Medulla oblongata (tissue), 1 donor: ENCODE measurements around the gene ZNF18.
"Not testable (repeated sequence)": the region's sequence is repeated elsewhere in the genome, so short reads cannot be mapped to it uniquely, and the experiment has no call there.

ENCODE experiments used
- DNase-seq: peaks from one replicate; pipeline ENCODE4 v3.0.0-alpha.2; 2015; ENCODE audit errors: extremely low spot score

The ZNF18 gene

GRCh38 chr17:11986179-11986941 is 10.9 kb downstream of the ZNF18 start:
- peak; percentile 31 for DNase-seq

DNA sequence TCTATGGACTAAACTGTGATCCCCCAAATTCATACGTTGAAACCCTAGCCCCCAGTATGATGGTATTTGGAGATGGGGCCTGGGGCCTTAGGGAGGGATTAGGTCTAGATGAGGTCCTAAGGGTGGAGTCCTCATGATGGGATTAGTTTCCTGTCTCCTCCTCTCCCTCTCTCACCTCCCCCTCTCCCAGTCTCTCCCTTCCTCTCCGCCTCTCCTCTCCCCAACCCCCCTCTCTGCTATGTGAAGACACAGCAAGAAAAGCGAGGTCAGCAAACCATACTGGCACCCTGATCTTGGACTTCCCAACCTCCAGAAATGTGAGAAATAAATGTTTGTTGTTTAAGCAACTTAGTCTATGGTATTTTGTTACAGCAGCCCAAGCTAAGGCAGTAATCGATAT is 15.4 kb downstream of the ZNF18 start:
- DNase-seq = no peak

DNA sequence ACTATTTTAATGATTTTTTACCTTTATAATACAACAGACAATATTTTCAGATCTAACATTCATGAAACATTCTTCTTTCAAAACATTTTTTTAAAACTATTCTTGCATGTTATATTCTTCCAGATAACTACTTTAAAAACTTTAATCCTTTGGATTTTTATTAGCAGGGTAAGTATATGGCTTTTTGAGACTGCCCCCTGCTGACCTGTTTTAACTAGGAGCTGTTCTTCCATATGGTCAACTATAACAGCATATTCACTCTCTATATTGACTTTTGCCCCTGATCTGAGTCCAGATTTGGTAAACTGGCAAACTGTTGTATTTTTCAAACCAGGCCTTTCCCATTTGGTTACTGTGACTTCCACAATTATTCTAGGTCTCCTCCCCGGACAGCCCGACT is 16.5 kb downstream of the ZNF18 start:
- DNase-seq = no peak

DNA sequence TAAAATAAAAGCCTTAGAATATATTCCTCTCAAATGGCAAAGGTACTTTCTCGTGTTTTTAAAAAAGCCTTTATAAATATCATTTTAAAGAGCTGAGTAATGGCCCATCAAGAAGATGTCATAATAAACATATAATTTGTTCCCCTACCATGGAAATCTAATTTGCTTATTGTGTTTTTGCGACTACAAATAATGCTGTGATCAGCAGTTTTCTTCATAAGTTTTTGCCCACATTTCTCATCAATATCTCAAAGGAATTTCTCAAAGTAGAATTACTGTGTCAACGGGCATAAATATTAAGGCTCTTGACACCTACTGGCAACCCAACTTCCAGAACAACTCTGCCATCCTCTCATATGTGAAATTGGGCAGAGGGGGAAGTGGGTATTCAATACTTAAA is 17.5 kb downstream of the ZNF18 start:
- DNase-seq = no peak

- DNase-seq = not testable (repeated sequence)
These were observed 24.5 kb downstream of the ZNF18 start for GRCh38 chr17:11972741-11973140.

DNA sequence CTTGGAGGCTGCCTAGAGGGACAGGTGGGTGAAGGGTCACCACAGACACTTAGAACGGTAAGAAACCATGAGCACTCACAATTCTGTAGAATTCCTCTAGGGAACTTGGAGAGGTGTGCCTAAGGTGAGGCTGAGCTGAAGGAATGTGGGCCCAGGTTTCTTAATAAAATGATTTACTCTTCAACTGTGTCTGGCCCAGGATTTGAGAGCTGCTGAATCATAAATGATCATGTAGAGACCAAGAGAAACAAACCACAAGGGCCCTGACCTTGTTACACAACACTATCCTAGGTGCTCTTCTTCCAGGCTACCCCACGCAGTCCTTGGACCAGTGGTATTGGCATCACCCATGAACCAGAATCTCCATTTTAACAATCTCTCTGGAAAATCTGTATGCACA is 27.7 kb downstream of the ZNF18 start:
- no peak for DNase-seq

- DNase-seq = no peak
These were observed 42.3 kb downstream of the ZNF18 start for GRCh38 chr17:11954936-11955335.

DNA sequence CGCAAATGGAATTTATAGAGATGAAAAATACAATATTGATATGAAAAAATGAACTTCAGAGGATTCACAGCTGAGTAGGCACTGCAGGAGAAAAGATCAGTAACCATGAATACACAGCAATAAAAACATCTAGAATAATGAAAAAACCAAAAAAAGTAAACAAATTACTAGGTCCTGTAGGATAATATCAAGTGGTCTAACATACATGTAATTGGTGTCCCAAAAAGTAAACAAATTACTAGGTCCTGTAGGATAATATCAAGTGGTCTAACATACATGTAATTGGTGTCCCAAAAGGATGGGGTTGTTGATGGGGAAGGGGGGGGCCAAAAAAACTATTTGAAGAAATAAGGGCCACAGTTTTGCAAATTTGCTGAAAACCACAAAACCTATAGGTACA is 43.4 kb downstream of the ZNF18 start:
- no peak for DNase-seq

DNA sequence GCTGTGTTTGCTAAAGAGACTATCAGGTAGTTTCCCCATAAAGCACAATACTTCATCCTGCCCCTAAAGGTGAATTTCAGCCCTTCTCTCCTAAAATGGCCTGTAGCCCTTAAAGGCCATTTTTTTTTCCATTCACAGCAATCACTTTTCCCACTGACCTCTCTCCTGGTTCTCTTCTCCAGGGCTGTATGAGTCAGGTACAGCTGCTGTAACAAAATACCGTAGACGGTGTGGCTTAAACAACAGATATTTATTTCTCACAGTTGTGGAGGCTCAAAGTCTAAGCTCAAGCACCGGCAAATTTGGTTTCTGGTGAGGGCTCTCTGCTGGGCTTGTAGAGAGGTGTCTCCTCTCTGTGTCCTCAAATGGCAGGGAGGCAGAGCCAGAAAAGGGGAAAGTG is 44.7 kb downstream of the ZNF18 start:
- DNase-seq = no peak

DNA sequence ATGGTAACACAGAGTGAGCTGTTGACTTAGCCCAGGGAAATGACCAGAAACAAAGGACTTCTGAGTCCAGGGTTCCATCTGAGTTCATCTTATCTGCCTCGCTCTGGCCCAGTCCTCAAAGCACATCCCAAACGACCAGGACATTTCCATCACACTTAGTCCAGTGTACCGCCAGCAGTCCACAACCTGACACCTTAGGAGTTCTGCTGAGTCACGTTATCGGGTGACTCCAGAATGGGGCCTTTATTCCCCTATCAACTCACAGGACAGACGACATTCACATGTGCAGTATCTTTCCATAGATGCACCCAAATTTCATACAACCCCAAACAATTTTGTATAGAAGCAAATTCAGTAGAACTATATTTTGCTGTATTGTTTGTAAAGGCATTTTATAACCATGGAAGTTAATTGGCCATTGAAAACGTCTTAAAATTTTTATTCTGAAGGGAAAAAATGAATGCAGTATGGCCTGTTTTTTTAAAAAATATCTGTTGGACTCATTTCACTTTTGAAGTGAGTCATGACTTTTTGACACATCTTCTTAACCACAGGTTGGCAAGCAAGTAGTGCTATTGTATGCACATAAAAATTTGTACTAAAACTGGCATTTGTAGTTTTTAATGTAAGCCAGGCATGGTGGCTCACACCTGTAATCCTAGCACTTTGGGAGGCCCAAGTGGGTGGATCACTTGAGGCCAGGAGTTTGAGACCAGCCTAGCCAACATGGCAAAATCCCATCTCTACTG is 46.3 kb downstream of the ZNF18 start:
- no peak for DNase-seq

GRCh38 chr17:11949571-11949970 is 47.7 kb downstream of the ZNF18 start:
- DNase-seq = not testable (repeated sequence)

- peak; percentile 30 for DNase-seq
These were observed 48.5 kb downstream of the ZNF18 start for GRCh38 chr17:11948789-11949188.

DNA sequence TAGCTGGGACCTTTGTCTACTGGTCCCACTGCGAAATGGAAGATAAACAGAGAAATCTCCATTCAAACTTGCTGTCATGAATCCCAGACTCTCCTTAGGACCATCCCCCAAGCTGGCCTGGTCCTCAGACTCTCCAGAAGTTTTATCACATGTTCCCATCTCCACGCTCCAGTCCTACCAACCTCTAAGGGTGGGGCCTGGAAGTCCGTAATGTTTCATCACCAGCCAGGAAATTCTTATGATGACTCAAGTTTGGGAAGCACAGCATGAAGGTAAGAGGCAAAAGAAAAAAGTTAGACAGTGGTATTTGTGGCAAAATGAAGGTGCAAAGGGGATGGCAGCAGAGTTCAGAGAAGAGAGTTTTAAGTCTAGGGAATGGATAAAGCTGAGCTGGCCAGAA is 52.7 kb downstream of the ZNF18 start:
- no peak for DNase-seq

- DNase-seq = no peak
These were observed 53.4 kb downstream of the ZNF18 start for GRCh38 chr17:11943759-11944347.

DNA sequence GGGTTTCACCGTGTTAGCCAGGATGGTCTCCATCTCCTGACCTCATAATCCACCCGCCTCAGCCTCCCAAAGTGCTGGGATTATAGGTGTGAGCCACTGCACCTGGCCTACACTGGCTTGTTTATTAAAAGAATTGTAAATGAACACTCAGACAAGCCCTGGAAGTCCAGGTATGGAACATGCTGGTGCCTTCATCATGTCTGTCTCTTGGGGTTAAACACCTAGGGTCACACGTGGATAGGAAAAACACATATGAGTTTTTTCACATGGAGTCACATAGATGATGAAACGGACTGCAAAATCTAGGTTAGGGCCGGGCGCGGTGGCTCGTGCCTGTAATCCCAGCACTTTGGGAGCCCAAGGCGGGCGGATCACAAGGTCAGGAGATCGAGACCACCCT is 54.2 kb downstream of the ZNF18 start:
- not testable (repeated sequence) for DNase-seq

DNA sequence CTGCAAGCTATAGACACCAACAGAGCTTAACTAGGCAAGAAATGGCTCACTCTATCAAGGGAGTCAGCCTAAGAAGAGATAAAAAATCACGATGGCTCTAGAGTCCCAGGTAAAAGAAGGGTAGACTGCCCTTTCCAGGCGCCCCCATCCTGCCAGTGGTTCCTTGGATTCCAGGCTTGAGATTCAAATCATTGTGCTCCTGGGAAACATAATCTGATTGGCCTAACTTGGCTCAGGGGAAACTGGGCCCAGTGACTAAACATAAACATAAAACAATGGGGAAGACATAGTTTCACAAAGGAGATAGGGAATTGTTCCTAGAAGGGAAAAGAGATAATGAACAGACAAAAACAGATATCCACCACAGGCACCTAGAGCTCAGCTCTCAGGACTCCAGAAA is 56.4 kb downstream of the ZNF18 start:
- DNase-seq = no peak

DNA sequence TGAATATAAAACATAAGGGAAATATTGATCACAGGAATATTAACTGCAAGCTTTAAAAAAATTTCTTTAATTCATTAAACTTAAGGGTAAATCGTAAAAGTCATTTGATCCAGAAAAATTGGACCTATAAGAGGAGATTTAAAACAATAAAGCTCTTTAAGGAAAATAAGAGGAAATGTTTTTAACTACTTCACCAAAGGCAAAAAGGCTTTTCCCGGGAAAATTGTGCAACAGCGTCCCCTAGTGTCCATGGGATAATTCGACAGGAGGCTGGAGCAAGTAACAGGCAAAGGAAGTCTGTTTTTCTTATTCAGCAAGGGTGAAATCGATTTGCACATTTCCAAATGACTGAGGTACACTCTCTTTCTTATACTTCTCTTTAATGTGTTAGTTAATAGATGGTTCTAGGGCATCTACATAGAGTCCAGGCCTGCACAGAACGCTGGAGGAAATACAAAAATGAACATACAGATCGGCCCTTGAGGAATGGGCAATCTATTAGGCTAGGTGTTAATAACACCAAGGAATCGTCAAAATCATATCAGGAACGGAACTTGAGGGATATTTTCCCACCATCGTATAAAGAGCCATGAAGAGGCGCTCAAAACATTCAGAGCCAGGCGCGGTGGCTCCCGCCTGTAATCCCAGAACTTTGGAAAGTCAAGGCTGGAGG is 61.4 kb downstream of the ZNF18 start:
- DNase-seq = peak; percentile 80

DNA sequence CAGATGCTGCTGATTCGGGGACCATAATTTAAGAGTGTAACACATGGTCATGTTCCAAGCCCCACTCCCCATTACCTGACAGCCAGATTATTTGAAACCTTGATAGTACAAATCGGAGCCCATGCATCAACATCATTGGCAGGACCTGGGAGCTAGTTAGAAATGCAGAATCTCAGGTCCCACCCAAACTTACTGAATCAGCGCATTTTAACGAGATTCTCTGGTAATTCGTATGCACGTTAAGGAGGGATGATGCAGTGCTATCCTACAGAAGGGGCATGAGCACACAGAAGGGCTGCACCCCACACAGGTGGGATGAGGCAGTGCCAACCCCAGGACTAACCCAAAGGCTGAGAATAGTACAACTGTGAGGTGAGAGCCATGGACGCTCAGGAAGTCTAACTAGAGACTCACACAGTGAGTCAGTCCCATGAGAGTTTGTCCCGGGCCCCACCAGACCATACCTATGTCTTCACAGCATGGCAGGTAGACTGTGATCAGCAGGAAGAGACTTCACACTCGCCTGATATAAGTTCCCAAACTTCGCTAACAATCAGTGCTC is 64.9 kb downstream of the ZNF18 start:
- no peak for DNase-seq

GRCh38 chr17:11928436-11928835 is 68.8 kb downstream of the ZNF18 start:
- no peak for DNase-seq
